GM21786 (cell line): ENCODE data around the gene RCE1.

Source experiments
- ATAC-seq: cut with Tn5 transposase; IDR thresholded peaks from one replicate; pipeline ENCODE4 v1.9.1; 2021; ENCODE audit not compliant: unreplicated experiment

Gene RCE1

GRCh38 chr11:66868082-66868725, 25.0 kb downstream of the RCE1 start:
- no peak for ATAC-seq

DNA sequence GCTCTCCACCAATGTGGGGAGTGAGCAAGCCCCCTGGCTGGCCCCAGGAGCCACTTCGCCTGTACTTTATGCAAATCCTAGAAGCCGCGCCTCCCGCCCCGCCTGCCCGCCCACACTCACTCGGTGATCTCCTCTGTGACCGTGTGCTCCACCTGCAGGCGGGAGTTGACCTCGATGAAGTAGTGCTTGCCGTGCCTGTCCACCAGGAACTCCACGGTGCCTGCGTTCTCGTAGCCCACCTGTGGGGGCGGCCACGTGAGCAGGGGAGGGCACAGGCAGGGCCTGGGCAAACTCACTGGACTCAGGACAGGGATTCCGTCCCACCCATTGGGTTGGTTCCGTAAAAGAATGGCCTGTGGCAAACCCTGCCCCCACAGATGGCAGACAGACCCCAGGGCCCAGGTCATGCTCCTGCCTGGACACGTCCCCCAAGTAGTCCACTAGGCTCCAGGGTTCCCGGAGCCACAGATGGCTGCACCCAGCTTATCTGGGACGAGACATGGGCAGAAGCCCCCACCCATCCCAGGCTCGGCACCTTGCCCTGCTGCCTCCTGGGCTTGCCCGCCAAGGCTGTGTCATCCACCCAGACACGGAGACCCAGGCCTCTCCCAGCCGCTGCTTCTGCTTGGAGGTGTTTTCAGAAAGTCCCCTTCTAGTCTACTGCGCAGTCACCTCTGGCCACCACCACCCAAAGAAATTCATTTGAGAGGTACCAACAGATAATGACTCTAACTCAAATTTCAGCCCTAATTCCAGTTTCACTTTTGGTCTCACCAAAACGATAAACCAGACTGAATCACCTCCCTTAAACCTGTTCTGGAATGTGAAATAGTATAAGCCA, 25.7 kb downstream of the RCE1 start:
- peak; percentile 86 for ATAC-seq

GRCh38 chr11:66869567-66869870, 26.3 kb downstream of the RCE1 start:
- no peak for ATAC-seq

- ATAC-seq = no peak
Measured at GRCh38 chr11:66870131-66870530, 26.9 kb downstream of the RCE1 start.

DNA sequence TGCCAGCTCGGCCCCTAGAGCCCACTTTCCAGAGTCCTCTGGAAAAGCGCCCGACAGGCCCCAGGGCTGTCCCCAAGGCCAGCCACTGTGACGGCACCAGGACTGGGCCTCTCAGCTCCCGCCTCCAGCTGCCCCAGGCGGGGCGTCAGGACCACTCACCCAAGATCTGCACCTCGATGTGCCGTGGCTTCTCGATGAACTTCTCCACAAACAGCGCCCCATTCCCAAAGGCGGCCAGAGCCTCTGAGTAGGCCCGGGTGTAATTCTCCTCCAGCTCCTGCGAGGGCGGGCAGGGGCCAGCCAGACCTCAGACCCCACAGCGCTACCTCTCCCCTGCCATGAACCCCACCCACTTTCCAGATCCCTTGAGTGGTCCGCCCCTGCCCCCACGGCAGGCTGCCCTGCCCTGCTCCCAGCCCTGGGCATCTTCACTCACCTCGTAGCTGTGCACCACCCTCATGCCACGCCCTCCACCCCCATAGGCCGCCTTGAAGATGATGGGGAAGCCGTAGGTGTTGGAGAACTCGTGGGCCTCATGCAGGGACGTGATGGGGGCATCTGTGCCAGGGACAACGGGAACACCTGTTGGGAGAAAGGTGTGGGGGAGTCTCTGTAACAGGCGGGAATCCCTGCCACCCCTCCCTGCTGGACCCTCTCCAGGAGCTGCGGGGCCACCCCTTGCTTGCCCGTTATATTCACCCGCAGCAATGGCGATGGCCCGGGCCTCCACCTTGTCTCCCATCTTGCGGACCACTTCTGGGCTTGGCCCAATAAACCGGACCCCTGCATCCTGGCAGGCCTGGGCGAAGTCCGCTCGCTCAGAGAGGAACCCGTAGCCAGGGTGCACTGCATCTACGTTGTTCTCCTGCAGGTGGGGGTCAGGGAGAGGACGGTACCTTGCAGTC, 27.6 kb downstream of the RCE1 start:
- ATAC-seq = no peak

GRCh38 chr11:66871521-66871901, 28.3 kb downstream of the RCE1 start:
- ATAC-seq = no peak

GRCh38 chr11:66874232-66874631, 31.0 kb downstream of the RCE1 start:
- ATAC-seq = no peak

DNA sequence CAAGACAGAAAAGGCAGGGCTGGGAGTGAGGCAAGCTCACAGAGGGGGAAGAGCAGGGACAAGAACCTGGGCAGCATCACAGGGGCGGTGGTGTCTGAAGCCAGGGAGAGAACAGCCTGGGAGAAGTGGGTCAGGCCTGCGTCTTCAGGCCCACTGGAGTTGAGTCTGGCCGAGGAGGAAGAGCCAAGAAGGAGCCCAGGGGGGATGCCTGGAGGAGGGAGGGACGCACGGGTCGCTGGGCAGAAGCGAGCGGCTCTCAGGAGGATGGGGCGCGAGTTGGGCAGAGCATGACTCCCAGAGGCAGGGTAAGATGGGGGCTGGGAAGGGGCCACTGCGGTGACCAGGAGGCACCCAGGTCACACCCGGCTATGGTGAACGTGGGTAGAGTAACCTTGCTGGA, 32.1 kb downstream of the RCE1 start:
- no peak for ATAC-seq

- no peak for ATAC-seq
Measured at GRCh38 chr11:66877588-66878385, 34.5 kb downstream of the RCE1 start.

DNA sequence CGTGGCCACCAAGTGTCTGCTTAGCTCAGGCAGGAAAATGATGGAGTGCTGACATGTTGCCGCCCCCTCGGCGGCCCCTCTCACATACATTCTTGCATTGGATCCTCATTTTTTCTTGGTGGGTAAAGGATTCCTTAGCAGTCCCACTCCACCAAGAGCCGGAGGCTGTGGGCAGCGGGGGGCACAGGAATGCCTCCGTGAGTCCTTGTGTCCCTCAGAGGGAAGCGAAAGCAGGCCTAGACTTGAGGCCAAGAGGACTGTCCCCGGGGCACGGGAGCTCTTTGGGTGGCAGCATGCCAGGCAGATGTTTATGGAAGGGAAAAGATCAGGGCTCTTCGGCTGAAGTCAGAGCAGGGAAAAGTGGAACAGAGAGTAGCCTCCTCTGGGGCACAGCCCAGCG, 35.2 kb downstream of the RCE1 start:
- ATAC-seq = no peak

GRCh38 chr11:66879000-66879399, 35.8 kb downstream of the RCE1 start:
- no peak for ATAC-seq

DNA sequence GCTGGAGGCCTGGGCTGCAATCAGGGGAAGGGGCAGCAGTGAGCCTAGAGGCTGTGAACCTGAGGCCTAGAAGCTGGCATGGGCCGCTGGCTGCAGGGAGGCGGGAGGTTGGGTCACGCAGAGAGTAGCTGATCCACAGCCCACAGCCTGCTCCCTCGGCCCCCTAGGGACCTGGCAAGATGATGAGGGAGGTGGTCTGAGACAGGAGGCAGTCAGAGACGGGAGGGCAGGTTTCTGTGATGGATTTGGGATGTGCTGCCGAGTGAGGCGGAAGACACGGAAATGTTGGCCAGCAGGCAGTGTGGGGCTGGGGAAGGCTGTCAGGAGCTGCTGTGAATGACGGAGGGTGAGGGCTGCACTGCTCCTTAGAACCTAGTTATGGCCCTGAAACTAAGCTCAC, 36.3 kb downstream of the RCE1 start:
- no peak for ATAC-seq

GRCh38 chr11:66879999-66880398, 36.8 kb downstream of the RCE1 start:
- no peak for ATAC-seq

- no peak for ATAC-seq
Measured at GRCh38 chr11:66880496-66881450, 37.5 kb downstream of the RCE1 start.

DNA sequence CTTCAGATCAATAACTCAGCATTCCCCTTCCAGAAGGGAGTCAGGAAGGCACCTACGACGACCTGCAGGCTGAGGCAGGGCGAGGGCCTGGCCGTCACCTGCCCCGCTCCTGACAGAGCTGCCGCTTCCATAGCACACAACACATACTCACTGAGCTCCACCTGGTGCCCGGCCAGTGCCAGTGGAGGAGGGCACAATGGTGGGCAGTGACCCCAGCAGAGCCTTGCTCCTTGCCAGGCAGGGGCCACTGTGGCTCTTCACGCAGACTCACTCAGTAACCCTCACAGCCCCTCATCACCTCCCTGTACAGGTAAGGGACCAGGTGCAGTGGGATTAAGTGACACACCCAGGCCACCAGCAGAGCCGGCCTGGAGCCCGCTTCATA, 38.2 kb downstream of the RCE1 start:
- no peak for ATAC-seq

- ATAC-seq = no peak
Measured at GRCh38 chr11:66881927-66882452, 38.7 kb downstream of the RCE1 start.

GRCh38 chr11:66882561-66883015, 39.3 kb downstream of the RCE1 start:
- no peak for ATAC-seq

GRCh38 chr11:66883016-66883965, 40.0 kb downstream of the RCE1 start:
- no peak for ATAC-seq
